C4-2B (cell line): ENCODE results near the gene TMEM38A.

Source experiments
- H3K27ac ChIP-seq: fragments of 450-650 bp; 2 replicates; pipeline ENCODE4 v1.5.1; 2017
- ZFX ChIP-seq: fragments of 450-650 bp; IDR thresholded peaks from 2 replicates; pipeline ENCODE4 v1.6.1; 2017
- TF ChIP-seq, protein P1 (sequence below): fragments of 450-650 bp; conservative IDR thresholded peaks from 2 replicates; pipeline ENCODE4 v1.5.1; 2017; ENCODE audit warnings: mild to moderate bottlenecking

Gene TMEM38A, protein sequence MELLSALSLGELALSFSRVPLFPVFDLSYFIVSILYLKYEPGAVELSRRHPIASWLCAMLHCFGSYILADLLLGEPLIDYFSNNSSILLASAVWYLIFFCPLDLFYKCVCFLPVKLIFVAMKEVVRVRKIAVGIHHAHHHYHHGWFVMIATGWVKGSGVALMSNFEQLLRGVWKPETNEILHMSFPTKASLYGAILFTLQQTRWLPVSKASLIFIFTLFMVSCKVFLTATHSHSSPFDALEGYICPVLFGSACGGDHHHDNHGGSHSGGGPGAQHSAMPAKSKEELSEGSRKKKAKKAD

DNA sequence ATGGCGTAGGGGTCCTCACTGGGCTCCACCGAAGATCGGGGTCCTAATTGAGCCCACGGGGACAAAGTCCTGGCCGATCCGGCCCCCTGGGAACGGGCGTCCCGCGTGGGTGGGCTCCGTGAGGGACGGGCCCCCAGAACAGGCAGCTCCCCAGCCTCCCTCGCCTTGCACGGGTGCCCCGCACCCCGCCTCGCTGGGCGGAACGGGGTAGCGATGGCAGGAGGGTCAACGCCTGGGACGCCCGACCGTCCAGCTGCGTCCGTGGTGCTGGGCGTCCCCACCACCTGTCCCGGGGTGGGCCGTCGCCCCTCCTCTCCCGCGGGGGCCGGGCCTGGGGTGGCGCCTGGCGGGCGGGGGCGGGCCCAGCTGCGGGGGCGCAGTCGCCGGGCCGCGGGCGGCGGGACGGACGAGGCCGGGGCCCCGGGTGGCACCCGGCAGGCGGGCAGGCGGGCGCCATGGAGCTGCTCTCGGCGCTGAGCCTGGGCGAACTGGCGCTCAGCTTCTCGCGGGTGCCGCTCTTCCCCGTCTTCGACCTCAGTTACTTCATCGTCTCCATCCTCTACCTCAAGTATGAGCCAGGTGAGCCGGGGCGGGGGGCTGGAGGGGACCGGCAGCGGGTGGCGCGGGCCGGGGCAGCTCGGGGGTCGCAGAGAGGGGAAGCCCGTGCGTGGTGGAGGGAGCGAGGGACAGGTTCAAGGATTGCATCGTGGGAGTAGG, at the start of gene TMEM38A:
TMEM38A (plus strand) TSS at position 377 of the 717 bp plus-strand sequence; CDS start at position 456, 79 bp downstream.
- TF ChIP-seq, protein P1, sequence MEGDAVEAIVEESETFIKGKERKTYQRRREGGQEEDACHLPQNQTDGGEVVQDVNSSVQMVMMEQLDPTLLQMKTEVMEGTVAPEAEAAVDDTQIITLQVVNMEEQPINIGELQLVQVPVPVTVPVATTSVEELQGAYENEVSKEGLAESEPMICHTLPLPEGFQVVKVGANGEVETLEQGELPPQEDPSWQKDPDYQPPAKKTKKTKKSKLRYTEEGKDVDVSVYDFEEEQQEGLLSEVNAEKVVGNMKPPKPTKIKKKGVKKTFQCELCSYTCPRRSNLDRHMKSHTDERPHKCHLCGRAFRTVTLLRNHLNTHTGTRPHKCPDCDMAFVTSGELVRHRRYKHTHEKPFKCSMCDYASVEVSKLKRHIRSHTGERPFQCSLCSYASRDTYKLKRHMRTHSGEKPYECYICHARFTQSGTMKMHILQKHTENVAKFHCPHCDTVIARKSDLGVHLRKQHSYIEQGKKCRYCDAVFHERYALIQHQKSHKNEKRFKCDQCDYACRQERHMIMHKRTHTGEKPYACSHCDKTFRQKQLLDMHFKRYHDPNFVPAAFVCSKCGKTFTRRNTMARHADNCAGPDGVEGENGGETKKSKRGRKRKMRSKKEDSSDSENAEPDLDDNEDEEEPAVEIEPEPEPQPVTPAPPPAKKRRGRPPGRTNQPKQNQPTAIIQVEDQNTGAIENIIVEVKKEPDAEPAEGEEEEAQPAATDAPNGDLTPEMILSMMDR, result no peak
- no peak; the same call in 1 of the 2 replicates for TF ChIP-seq ZFX
- H3K27ac ChIP-seq, result peak within 1 kb of the TSS; percentile 88

DNA sequence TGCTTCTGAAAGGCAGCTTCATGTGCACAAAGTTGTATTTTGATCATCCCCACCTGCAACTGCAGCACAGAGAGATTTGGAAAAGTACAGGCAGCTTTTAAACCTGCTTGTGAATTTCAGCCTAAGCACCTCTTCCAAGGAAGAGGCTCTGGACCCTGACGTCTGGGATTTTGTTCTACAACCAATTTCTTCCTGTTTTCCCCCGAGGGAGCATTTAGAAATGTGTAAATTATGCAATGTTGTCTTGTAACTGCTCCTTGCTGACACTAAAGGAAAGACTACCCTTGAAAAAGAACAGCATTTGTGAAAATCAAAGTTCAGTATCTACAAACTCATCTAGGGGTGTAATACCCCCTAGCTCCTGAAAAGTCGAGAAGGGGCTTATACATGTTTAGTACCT, 48.3 kb upstream of the TMEM38A start:
- H3K27ac ChIP-seq, result no peak overlapping the region
- TF ChIP-seq ZFX, result no peak
- TF ChIP-seq, protein P1, result no peak

DNA sequence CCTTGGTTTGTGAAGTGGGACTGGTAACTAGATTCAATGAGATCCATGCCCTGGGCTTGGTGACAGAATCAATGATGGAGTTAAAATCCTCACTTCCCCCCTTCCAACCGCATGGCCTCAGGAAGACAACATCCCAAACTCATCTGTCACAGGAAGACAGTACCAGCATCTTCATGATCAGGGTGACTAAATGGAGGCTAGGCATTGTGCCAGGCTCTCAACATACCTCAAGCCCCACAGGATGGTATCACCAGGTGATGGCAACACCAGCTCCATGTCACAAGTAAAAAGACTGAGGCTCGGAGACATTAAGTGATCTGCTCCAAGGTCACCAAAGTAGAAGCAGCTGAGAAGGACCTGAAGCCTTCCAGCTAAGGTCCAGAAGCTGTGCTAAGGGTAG, 47.1 kb upstream of the TMEM38A start:
- TF ChIP-seq, protein P1, result no peak
- TF ChIP-seq ZFX, result no peak
- peak overlapping the region; percentile 47; the same call in 1 of the 2 replicates for H3K27ac ChIP-seq

DNA sequence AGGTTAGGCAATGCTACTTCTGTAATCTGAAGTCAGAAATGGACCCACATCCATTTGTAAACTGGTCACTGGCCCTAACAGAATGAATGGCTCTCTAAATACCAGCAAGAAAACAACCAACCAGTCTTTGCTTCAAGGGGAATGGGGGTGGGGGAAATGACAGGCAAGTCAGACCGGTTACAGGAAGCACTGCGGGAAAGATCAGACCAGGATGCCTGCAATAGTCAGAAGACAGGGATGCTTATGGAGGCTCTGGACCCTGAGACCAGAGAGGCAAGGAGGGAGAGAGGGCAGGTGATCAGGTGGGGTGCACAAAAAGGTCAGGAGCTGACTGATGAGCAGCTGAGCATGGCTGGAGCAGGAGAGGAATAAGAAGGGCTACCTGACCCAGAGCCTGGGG, 46.0 kb upstream of the TMEM38A start:
- TF ChIP-seq, protein P1, result no peak
- no peak for TF ChIP-seq ZFX

DNA sequence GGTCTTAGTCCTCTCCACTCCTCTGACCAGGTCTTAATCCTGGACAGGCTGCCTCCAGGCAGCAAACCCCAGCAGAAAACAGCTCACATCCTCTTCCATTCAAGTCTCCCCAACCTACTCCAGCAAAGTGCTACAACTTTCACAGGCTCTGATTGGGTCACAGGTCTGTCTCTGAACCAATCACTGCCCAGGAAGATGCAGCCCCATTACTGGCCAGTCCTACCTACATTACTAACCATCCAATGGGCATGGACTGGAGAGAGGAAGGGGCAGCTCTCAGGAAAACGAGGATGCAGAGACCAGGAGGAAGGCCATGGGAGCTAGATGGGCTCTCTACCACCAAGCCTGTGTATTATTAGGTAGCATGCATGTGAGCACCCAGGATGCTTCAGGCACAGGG, 45.1 kb upstream of the TMEM38A start:
- peak overlapping the region; percentile 47 for H3K27ac ChIP-seq
- TF ChIP-seq, protein P1, result no peak
- no peak for TF ChIP-seq ZFX

More for the DNA sequence above, 46.0 kb upstream of the TMEM38A start:
- peak overlapping the region; percentile 47 for H3K27ac ChIP-seq

DNA sequence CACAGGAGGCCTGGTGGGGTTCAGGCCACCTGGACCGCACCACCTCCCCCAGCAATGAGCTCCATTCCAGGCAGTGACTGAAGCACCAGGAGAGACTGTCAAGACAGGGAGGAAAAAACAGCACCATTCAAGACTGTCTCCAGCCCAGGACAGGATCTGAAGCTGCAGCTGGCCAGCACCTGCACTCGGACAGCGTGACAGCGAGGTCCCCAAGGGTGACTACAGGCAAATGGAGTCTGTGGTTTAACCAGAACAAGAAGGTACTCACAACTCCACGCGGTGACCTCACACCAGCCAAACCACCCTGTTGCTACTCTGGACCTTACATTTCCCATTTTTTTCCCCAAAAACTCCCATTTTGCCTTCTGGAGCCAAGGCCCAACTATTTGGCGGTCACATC, 42.7 kb upstream of the TMEM38A start:
- H3K27ac ChIP-seq, result no peak overlapping the region
- TF ChIP-seq, protein P1, result no peak
- no peak for TF ChIP-seq ZFX

DNA sequence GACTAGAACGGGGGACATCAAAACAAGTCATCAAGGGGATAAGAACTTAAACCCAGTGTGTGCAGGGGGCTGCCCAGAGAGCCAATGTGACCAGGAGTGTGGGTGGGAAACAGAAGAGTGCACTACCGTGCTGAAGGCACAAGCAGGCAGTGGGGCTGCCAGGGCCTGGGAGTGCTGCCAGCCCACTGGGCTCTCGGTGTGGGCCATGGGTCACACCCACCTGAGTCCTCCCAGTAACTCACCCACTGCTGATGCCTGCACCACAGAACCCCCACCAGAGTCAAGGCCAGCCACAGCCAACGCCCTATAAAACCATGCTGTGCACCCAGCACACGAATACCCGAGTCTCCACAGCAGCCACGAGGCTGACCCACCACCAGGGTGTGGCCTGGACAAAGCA, 41.5 kb upstream of the TMEM38A start:
- H3K27ac ChIP-seq, result no peak overlapping the region
- no peak for TF ChIP-seq ZFX
- TF ChIP-seq, protein P1, result no peak
